NCI-H460 (cell line): ENCODE data around the gene GAREM1. TPM values are rescaled to one million over a fixed set of nuclear protein-coding genes. Genes with fewer than 3 reads are reported as not detected.
"Not testable (repeated sequence)": the region's sequence is repeated elsewhere in the genome, so short reads cannot be mapped to it uniquely, and the experiment has no call there.

Experiments
- DNase-seq: peaks from one replicate; pipeline ENCODE4 v3.0.0-alpha.2; 2016; ENCODE audit warnings: low read depth; ENCODE audit errors: extremely low read depth
- total RNA-seq: library from RNA; depleted of rRNA; stranded (reverse); fragments of >200 nt; shearing (Covaris generic); gene quantifications from 2 replicates; pipeline ENCODE4 v1.2.3, GENCODE V29; 2014

Gene GAREM1
- total RNA-seq, 1 experiment from 2014 or later, result 9.5 TPM

GRCh38 chr18:32267463-32267862, 203.2 kb downstream of the GAREM1 start:
- DNase-seq, result no peak

GRCh38 chr18:32264401-32264800, 206.3 kb downstream of the GAREM1 start:
- DNase-seq, result no peak

DNA sequence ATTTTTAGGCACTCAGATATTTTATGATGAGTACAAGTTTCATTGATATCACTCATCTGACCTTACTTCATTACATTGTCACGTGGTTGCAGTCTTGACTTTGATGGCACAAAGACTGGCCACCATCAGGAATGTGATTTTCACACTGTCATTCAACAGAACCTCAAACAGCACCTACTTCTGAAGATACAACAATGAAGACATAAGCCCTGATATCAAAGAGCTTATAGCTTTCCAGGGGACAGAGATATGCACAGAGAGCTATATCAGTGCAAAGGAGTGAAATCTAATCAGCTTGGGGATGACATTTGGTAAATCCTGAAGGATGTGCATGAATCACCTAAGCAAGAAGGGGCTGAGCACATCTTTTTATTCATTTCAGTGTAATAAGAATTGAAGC, 208.6 kb downstream of the GAREM1 start:
- DNase-seq, result no peak

DNA sequence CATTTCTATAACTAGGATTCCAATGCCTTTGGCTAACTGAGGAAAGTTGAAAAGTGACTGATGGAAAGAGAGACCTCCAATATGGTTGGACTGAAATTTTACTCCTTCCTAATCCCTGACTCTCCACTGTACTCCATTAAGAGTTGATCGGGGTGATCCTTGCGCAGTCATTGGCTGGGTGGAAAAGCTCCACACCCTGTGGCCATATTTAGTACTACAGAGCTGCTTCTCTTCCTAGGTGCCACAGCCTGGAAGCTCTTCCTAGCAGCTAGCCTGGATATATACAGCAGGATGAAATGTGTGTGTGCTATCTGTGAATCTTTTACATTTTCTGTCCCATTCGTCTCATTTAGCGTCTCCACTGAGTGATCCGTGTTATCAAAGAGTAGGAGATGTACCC, 209.7 kb downstream of the GAREM1 start:
- DNase-seq, result no peak

DNA sequence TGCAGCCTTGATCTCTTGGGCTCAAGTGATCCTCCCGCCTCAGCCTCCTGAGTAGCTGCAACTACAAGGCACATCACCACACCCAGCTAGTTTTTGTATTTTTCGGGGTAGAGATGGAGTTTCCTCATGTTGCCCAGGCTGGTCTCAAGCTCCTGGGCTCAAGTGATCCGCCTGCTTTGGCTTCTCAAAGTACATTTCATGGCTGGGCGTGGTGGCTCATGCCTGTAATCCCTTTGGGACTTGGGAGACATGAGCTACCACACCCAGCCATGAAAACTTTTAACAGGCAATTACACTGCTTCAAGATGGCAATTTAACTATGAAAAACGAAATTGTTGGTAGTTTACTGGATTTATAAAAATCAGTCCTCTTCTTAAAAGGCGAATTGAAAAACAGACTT, 211.1 kb downstream of the GAREM1 start:
- no peak for DNase-seq

GRCh38 chr18:32258558-32259204, 212.0 kb downstream of the GAREM1 start:
- no peak for DNase-seq

- no peak for DNase-seq
Measured at GRCh38 chr18:32258148-32258547, 212.5 kb downstream of the GAREM1 start.

- no peak for DNase-seq
Measured at GRCh38 chr18:32257084-32257785, 213.4 kb downstream of the GAREM1 start.

DNA sequence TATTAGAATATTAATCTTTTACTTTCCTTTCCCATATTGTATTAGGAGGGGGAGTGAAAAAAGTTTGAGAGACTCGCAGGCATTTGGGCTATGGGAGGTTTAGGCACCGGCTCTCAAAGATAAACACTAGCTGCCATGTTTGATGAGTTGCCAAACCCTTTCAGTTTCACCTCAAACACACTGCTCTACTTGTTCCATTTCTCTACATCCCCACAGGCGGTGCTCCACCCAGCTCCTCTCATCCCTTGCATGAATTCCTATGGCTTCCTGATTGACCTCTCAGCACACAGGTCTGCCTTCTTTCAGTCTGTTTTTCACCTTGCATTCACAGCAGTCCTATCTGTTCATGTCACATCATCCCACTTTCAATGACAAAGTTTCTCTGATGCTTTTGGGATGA, 215.1 kb downstream of the GAREM1 start:
- DNase-seq, result no peak

- DNase-seq, result no peak
Measured at GRCh38 chr18:32252141-32252860, 218.4 kb downstream of the GAREM1 start.

DNA sequence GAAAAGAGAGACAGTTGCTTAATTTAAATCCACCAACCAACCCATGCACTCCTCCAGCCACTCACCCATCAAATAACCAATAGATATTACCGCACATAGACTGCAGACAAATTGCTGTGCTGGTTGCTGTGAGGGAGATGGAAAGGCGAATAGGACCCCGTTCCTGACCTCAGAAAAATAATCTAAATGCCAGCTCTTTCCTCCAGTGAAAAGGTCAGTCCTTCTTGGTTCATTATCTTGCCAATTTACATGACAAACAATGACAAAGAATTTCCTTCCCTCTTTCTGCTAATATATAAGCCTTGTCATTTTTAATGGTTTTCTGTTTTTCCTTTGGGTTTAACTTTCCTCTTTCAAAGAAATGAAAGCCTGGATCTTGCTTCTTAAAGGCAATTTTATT, 219.2 kb downstream of the GAREM1 start:
- no peak for DNase-seq

DNA sequence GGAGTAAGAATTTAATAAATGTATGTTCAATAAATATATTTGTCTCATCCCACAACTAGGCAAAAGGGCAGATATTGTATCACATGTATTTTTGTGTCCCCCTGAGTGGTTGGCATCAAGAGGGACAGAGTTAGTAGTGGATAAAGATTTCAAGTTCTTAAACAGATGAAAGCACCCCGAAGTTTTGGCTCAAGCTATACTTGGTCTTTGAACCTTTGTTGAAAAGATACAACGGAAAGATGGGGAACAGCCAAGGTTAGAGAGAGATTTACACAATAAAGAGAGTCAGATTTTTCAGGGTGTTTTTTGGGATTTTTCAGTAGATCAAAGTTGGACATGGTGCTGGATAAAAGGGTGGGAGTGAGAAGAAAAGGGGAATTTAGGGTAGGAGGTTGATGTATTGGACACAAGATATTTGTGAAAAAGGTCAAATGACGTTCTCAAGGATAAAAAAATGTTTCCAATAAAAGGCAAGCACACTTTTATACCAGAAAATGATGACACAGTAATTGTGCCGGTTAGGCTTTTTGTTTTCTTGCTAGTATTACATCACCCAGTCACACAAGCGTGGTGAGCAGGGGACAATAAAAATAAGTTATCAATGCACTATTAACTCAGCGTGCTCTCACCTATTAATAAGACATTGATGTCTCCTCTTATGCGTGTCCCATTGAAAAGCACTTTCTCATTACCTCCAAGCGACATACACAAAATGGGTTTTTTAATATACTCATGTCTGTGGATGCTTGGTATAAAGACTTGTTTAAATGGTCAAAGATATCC, 221.3 kb downstream of the GAREM1 start:
- no peak for DNase-seq

DNA sequence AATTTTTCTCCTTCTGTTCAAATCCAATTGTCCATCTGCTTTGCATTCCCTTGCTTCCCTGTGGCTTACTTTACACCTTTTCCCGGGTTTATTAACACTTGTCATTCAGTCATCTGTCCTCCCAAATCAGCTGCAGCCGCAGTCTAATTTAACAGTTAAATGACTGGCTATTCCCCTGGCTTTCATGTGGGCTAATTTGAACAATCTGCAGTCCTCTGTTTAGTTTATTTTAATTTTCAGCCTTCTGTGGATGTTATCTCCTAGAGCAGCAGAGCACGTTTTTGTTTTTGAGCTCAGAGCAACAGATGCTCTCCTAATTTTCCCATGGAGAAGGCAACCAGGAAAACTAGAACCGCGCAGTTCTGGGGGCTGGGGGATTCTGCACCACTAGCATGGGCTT, 225.8 kb downstream of the GAREM1 start:
- no peak for DNase-seq

- no peak for DNase-seq
Measured at GRCh38 chr18:32243358-32243757, 227.3 kb downstream of the GAREM1 start.

DNA sequence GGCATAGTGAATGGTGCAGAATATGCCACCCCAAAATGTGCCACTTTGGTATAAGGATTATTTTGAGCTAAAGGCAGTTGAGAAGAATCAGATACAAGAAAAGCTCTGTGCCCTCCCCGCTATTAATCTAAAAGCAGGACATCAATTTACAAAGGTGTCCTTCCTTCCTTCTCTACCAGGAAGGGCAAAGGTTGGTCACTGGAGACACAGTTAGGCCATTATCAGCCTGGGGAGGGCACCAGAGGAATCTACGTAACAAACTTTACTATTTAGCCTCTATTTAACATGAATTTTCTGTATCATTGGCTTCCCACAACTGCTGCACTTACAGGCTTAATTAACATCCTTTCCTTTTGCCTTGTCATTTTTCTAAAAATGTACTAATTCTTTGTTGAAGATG, 228.3 kb downstream of the GAREM1 start:
- no peak for DNase-seq

- DNase-seq, result no peak
Measured at GRCh38 chr18:32238635-32239268, 231.9 kb downstream of the GAREM1 start.

DNA sequence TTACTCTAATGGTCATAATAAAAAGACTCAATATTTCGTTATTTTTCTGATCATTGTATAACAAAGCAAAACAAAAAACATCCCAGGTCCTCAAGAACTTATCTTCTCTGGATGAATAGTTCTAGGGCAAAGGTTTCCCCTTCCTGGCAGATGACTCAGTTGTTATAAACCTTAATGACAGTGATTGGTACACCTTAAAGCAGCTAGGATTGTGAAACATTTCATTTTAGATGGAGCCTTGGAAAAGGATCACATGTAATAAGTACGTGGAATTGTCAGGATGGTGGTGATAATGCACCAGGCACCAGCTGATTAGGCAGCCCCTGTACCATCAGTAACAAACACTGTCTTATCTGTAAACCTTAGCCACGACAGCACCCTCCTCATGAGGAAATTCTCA, 233.6 kb downstream of the GAREM1 start:
- no peak for DNase-seq

DNA sequence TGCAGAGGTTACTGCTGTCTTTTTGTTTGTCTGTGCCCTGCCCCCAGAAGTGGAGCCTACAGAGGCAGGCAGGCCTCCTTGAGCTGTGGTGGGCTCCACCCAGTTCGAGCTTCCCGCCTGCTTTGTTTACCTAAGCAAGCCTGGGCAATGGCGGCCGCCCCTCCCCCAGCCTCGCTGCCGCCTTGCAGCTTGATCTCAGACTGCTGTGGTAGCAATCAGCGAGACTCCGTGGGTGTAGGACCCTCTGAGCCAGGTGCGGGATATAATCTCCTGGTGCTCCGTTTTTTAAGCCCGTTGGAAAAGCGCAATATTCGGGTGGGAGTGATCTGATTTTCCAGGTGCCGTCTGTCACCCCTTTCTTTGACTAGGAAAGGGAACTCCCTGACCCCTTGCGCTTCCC, 237.3 kb downstream of the GAREM1 start:
- not testable (repeated sequence) for DNase-seq

DNA sequence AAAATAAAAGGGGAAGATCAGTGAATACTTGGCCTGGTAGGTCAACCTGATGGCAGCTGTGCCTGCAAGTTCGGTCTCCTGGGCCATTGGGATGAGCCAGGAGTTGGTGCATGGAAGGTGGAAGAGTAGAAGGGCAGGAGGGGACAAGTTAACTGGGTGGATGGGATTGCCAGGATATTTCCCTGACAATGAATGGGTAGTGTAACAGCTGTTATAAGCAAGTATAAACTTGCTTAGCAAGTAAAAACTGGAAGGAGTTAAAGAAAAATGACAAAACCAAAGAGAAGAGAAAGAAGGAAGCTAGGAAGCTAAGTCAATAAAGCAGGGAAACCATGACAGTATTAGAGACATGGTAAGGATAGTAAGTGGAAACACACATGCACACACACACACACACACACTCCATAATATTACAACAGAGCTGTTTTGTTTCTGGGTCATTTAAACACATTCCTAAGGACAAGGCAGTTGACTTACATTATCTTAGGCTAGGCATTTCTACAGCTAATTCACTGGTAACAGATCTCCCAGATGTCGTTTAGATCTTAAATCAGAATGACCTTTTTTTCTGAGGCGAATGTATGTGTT, 251.2 kb downstream of the GAREM1 start:
- DNase-seq, result no peak

- no peak for DNase-seq
Measured at GRCh38 chr18:32216390-32216789, 254.3 kb downstream of the GAREM1 start.
